Body of pancreas (tissue), 4 donors: Measurements from ENCODE around the gene ZNF70.

Source experiments
- CTCF ChIP-seq, 7 experiments: fragments of 450-650 bp in 4 of 7; fragments of 200-600 bp in 3 of 7; sonication (generic) in 3 of 7; IDR thresholded peaks; one replicate each; pipeline ENCODE4 v1.5.1; 2016 to 2019; ENCODE audit warnings: antibody characterized with exemption in 7 of 7
- POLR2A ChIP-seq, 3 donors: fragments of 450-650 bp; IDR thresholded peaks; one replicate each; pipeline ENCODE4 v1.6.1; 2016; ENCODE audit warnings: antibody characterized with exemption in 3 of 3, mild to moderate bottlenecking in 2 of 3

- TF ChIP-seq POLR2A (IDR thresholded peaks at IDR 0.05) = no peak
- no peak for TF ChIP-seq CTCF (IDR thresholded peaks at IDR 0.05)
Observed at GRCh38 chr22:23749841-23750301, 1.0 kb downstream of the ZNF70 start.
